HCT116 (cell line): ENCODE results near the gene LIMK2.

Source experiments
- POLR2AphosphoS5 ChIP-seq: IDR thresholded peaks from 2 replicates; pipeline ENCODE4 v1.6.1; 2011; ENCODE audit warnings: mild to moderate bottlenecking, low read depth, low read length, moderate library complexity
- SP1 ChIP-seq: IDR thresholded peaks from 2 replicates; pipeline ENCODE4 v1.6.1; 2012; ENCODE audit warnings: low read depth
- TF ChIP-seq, protein P1 (sequence below), 3 experiments: fragments of 200-600 bp in 1 of 3; sonication (generic) in 1 of 3; IDR thresholded peaks in 2 of 3; conservative IDR thresholded peaks in 1 of 3; 2 replicates each; pipeline ENCODE4 v1.5.1; 2012 to 2017; ENCODE audit warnings: low read depth in 2 of 3, low read length in 2 of 3, antibody characterized with exemption in 1 of 3, borderline replicate concordance in 1 of 3, control low read depth in 1 of 3, mild to moderate bottlenecking in 1 of 3, mixed read lengths in 1 of 3, mixed run types in 1 of 3, moderate library complexity in 1 of 3; ENCODE audit not compliant: insufficient read depth in 1 of 3

DNA sequence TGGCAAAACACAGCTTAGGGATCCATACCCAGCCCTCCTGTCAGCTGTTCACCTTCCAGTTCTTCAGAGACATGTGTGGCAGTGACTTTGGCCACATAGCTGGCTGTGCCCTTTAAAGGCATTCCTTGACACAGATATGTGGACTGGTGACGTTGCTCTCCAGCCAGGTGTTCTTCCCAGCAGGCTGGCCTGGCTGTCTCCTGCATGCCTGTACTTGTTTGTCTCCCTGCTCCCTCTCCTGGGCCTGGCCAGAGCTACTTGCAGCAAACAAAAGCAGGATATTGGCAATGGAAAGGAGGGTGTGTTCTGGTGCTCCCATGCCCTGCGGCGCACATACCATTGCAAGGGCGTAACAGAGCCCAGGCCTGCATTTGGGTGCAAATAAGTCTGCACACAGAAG is 41.9 kb downstream of the LIMK2 start:
- no peak for TF ChIP-seq POLR2AphosphoS5
- no peak for TF ChIP-seq SP1
- TF ChIP-seq, protein P1, sequence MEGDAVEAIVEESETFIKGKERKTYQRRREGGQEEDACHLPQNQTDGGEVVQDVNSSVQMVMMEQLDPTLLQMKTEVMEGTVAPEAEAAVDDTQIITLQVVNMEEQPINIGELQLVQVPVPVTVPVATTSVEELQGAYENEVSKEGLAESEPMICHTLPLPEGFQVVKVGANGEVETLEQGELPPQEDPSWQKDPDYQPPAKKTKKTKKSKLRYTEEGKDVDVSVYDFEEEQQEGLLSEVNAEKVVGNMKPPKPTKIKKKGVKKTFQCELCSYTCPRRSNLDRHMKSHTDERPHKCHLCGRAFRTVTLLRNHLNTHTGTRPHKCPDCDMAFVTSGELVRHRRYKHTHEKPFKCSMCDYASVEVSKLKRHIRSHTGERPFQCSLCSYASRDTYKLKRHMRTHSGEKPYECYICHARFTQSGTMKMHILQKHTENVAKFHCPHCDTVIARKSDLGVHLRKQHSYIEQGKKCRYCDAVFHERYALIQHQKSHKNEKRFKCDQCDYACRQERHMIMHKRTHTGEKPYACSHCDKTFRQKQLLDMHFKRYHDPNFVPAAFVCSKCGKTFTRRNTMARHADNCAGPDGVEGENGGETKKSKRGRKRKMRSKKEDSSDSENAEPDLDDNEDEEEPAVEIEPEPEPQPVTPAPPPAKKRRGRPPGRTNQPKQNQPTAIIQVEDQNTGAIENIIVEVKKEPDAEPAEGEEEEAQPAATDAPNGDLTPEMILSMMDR (IDR thresholded peaks at IDR 0.05 in 2 of 3, conservative IDR thresholded peaks at IDR 0.05 in 1 of 3; ENCODE audit: borderline replicate concordance in 1 of 3, insufficient read depth in 1 of 3, low read depth in 2 of 3, low read length in 2 of 3): 0 out of 6 replicates have a peak, but pooled peaks of 1 of the 3 experiments have one; percentile 2
